HG03097 (cell line): ENCODE data around the gene RFLNA.
"Not testable (repeated sequence)": the region's sequence is repeated elsewhere in the genome, so short reads cannot be mapped to it uniquely, and the experiment has no call there.

Source experiments
- ATAC-seq: cut with Tn5 transposase; IDR thresholded peaks from one replicate; pipeline ENCODE4 v1.9.1; 2021; ENCODE audit not compliant: unreplicated experiment, low FRiP score

Gene RFLNA

DNA sequence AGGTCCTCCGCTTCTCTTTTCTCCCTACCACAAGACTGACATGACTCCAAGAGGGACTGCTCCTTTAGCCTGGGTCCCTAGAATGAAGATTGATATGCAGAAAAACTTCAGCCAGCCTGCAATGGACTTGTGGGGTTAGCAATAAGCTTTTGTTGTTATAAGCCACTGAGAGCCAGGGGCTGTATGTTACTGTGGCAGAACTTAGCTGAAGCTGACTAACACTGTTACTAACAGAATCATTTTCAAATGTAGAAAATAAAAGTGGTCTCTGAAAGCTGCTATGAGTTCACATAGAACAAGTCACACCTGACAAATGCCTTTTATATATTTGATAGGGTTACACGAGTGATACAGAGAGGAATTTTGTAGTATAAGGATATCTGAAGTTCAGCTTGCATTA is 13.6 kb upstream of the RFLNA start:
- ATAC-seq = no peak

DNA sequence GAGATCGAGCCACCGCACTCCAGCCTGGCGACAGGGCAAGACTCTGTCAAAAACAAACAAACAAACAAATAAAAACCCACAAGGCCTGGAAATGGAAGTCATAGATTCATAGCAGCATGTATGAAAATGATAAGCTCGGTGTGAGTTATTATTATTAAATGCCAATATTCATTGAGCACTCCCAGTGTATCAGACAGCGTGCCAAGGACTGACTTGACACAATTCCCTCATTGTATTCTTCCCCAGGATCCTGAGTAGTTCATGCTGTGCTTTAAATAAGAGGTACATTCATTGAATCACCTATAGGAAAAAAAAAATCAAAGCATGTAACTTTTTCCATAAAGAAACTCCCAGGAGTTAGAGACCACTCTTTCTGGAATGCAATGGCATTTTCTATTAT is 12.6 kb upstream of the RFLNA start:
- ATAC-seq = no peak

GRCh38 chr12:124283326-124283725 is 11.6 kb upstream of the RFLNA start:
- no peak for ATAC-seq

DNA sequence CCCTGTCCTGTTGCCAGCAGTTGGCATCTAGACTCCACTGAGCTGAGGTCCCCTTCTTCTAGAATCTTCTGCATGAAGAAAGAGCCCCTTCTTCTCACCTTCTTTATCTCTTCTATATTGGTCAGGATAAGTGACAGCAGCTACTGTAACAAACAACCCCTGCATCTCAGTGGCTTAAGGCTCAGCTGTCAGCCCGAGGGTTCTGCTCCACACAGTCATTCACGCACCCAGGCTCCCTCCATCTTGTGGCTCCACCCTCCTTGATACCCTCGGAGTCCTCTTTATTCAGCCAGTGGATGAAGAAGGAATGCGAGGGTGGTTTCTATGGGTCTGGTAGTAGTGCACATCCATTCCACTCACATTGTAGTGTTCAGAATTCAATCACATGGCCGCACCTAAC is 10.5 kb upstream of the RFLNA start:
- ATAC-seq = no peak

DNA sequence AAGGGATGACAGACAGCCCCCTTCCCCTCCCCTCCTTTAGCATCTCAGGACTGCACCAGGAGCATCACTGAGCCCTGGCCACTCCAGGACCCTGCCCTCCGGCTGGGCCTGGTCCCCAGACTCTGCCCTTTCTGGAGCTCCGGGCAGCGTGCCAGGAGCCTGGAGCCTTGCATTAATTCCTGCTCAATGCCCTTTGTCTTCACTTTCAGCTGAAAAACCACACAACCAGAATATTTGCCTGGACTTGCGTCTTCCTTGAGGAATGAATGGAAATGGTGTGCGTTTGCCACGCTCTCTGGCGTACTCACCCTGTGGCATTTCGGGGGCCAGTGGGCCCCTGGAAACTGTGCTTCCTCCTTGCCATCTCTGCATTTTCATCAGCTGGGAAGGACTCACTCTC is 8.5 kb upstream of the RFLNA start:
- ATAC-seq = no peak

- ATAC-seq = no peak
These were observed 7.9 kb upstream of the RFLNA start for GRCh38 chr12:124286971-124287370.

DNA sequence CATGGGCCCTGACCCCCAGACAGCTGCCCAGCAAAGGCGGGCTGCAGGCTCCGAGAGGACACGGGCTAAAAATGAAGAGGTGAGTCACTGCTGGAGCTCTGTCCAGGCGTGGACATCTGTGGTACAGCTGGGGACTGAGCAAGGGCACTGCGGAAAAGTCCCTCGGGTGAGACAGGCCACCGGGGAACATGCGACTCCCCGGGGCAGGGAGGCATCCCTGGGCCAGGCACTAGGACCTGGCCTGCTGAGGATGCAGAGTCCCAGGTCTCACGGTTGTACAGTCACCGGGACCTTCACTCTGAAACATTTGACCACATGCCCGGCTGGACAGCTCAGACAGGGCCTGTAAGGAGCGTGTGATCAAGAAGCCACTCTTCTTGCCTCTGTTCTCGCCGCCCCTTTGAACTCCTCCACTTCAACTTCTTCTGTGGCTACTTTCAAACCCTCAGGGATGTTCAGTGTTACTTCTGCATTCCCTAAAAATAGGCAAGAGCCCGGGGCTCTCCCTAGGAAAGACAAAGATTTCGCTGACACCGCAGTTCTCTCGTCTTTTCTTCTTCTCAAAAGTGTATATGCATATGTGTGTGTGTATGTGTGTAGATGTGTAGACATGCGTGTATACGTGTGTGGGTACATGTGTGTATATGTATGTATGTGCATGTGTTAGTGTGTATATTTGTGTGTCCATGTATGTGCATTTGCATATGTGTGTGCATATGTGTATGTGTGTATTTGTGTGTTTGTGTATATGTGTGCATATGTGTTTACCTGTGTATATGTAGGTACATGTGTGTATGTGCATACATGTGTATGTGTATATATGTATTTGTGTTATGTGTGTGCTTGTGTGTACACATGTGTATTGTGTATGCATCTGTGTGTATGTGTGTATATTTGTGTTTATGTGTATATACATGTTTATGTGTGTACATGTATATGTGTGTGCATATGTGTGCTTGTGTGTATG is 5.0 kb upstream of the RFLNA start:
- no peak for ATAC-seq

DNA sequence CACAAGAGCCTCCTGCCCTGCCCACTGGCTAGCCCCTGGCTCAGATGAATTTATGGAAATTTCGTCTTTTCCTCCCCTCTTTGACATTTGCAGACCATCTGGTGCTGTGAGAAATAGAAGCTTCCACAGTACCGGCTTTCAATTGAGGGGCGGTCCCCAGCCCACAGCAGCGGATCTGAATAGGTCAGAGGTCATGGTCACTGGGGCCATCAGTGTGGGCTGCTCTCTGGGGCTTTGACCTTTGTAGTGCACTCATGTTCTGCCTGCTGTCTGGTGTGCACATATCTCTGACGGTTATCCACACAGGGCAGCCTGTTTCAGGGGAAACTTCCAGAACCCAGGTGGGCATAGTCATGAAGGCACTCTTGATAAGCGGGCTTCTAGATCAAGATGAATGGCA is 2.5 kb upstream of the RFLNA start:
- ATAC-seq = no peak

DNA sequence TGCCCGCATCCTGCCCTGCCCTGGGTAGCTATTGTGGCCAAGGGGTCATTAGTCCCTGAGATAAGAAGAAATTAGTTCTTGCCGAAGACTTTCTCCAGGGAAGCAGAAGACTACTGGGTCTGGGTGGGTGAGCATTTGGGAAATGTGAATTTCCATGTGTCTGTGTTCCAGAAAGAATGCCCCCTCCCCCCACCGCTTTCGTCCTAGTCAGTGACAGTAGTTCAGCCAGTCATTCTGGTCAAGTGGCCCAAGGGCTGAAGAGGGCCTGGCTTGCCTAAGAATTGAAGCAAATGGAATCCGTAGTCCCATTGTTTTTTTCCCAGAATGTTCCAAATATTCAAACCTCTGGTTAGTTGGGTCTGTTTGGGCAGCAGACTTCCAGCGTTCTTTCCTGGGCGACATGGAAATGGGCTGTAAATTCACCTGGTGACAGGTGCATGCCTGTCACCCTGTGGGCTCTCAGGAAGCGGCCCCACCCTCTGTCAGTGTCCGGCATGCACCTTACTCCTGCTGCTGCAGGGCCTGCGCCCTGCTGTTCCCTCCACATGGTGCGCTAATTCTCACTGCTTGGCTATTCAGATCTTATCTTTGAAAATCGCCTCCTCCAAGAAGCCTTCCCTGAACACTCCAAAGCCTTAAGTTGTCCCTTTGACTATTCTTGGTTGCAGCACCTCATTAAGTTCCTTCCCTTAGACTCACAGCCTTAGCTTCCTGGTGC is 1.4 kb upstream of the RFLNA start:
- no peak for ATAC-seq

DNA sequence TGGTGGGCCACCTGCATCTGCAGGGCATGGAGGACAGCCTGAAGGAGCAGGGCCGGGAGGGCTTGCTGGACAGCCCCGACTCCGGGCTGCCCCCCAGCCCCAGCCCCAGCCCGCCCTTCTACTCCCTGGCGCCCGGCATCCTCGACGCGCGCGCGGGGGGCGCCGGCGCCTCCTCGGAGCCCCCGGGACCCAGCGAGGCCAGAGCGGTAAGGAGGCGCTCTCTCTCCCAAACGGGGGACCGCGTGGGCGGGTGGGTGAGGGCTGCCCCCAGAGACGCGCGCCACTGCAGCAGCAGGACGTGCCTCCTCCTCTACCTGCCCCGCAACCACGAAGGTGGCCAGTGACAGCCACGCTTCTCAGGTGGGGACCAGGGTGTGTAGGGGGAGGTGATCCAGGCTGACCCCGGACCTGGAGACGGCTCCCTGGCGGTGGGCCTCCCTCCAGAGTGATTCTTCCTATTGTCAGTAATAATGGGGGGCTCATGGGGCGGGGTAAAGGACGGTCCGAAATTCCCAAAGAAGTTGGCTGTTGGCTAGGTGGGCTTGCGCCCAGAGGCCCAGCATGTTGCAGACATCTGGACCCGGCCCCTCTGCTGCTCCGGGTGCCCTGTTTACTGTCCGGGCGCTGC is 652 bp downstream of the RFLNA start:
- ATAC-seq = no peak

DNA sequence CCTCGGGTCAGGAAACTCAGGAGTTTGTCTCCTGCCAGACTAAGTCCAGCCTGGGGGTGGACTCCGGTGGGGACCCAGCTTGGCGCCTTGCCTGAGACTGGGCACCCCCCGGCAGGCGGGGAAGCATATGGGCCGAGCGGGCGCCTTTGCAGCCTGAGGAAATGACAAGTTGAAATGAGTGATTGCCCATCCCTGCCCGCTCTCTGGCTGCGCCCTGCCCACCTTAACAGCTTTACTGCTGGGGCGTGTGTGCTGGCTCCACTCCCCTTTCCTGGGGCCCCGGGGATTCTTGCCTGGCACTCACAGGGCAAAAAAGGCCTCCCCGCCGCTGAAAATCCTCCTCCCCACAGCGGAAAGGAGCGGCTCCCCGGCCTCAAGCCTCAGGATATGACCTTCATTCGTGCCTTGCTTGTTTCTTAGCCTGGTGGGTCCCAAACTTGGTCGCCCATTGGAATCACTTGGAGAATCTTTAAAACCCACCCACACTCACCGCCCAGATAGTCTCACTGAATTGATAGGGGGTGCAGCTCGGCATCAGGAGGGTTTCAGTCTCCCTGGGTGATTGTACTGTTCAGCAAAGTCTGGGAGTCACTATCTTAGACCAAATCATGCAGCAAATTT is 1.5 kb downstream of the RFLNA start:
- ATAC-seq = no peak

DNA sequence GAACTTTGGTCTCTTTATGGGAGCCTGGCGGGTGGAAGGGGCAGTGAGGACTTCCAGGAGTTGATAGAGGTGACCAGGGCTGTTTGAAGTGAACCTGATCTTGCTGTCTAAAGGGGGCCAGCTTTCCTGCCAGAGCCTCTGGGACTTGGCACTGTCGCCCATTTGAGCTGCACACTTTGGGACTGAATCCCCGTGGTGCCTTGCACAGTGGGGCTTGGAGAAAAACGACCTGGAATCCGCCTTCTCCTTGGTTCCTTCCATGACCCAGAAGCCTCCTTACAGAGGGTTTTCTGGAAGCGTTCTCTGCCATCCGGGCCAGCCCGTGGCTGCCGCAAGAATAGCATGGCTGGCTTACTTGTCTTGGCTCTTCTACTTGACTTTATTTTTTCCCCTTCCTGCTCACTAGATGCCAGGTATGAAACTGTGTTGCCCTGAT is 2.0 kb downstream of the RFLNA start:
- ATAC-seq = no peak

GRCh38 chr12:124297389-124297788 is 2.5 kb downstream of the RFLNA start:
- ATAC-seq = no peak

DNA sequence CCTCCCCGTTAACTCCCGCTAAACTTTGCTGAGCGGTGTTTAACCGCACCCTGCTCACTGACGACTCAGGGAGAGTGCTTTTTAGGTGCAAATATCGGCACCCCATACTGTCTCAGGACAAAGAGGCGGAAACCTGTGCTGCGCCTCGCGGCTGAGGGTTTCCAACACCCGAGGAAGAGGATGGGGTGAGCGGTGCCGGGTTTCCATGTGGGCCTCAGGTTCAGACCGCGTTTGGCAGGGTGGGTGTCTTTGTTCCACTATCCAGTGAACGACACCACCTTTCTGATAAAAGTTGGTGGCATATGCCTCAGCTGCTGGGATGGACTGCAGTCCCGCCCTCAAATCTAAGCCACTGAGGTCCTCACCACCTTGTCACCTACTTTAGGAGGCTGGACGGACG is 3.0 kb downstream of the RFLNA start:
- ATAC-seq = no peak

DNA sequence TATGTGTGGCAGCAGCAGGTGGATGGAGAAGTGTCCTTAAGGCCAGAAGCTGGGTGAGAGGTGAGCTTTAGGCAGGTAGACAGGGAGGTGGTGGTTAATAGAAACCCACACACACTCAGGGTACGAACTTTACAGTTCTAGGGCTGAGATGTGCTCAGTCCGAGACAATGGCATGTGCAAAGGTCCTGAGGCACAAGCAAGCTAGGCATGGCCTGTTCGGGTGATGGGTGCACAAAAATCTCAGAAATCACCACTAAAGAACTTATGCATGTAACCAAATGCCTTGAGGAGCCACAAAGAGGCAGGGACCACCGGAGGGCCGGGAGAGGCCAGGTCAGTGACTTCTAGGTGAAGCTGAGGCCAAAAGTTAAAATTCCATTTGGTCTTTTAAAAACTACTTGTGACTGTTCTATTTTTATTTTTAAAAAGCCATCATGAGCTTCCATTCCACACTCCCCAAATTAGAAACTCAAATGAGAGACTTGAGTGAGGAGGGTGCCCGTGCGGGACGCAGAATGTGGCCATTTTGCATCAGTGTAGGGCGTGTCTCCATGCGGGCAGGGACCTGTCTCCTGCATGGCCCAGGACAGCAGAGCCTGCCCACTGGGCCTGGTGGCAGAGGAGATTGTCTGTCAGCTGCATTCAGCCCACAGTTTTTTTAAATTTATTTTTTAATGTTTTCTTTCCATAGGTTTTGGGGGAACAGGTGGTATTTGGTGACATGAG is 4.0 kb downstream of the RFLNA start:
- no peak for ATAC-seq

- ATAC-seq = no peak
These were observed 4.9 kb downstream of the RFLNA start for GRCh38 chr12:124299628-124300388.

GRCh38 chr12:124300657-124301056 is 5.8 kb downstream of the RFLNA start:
- not testable (repeated sequence) for ATAC-seq

DNA sequence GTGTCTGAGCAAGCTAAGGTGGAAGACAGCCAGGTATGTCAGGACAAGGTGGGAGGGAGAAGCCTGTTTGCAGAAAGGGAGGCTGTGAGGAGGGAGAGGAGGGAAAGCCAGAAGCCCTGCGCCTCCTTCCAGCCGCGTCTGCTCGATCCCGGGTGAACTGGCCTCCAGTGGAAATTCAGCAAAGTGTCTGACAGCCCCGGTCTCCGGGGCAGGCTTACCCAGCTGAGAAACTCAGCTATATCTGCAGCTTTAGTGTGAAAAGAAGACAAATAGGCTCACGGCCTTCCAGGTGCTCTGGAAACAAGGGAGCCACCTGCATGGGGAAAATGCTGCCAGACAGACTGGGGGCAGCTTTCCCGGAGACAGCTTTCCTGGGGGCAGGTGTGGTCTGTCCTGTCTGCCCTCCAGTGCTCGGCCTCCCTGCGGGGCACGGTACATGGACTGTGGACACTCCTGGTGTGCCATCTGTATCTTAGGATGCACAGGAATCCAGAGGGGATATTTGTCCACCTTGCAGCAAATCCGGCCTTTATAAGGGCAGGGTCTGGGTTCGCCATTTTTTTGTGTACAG is 6.3 kb downstream of the RFLNA start:
- no peak for ATAC-seq

DNA sequence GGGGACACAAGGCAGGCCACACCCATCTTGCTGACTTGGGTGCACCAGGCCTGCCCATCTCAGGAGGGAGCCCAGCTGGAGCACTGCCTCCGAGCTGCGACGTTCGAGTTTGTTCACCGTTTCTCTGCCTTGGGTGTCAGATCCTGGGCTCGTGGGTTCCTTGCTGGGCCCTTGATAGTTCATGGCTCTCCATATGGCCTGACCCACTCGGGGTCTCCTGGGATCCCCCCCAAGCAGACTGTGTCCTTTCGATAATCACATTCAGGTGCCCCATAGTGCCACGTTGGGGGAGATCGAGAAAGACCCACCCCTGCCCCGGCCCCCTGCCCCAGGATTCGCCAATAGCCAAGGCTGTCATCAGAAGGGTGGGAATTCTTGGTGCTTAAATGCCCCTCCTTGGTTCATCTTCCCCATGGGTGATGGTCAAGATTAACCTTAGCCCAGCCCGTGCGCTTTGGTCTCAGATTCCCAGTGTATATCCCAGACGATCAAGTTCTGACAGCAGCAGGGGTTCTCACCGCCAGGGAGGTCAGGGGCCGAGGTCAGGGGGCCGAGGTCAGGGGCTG is 7.4 kb downstream of the RFLNA start:
- ATAC-seq = no peak
